ENCODE results near the gene MAB21L4.
"Not testable (repeated sequence)": the region's sequence is repeated elsewhere in the genome, so short reads cannot be mapped to it uniquely, and the experiment has no call there.

Gene MAB21L4

GRCh38 chr2:240857039-240858008 lies 38.6 kb downstream of the MAB21L4 start:
- no peak for DNase-seq (ENCODE audit: low read depth)

GRCh38 chr2:240856151-240856980 lies 39.6 kb downstream of the MAB21L4 start:
- no peak for DNase-seq (ENCODE audit: low read depth)

- DNase-seq (ENCODE audit: low read depth): no peak
Observed at GRCh38 chr2:240855670-240856069, 40.3 kb downstream of the MAB21L4 start.

GRCh38 chr2:240852671-240853314 lies 43.2 kb downstream of the MAB21L4 start:
- no peak for DNase-seq (ENCODE audit: low read depth)

GRCh38 chr2:240851078-240851991 lies 44.6 kb downstream of the MAB21L4 start:
- peak; percentile 73 for DNase-seq (ENCODE audit: low read depth)

DNA sequence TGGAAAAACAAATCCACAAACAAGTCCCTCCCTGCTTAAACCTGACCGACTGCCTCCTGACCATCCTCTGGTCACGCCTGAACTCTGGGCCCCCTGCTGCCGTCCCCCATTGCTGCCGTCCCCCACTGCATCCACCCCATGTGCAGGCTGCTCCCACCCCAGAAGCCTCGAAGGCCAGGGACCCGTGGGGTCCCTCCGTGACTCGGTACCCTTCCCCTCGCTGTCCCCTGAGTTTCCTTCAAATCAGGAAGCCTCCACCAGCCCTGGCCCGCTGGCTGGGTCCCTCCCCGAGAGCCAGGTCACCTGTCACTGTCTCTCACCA lies 45.2 kb downstream of the MAB21L4 start:
- no peak for DNase-seq (ENCODE audit: low read depth)

DNA sequence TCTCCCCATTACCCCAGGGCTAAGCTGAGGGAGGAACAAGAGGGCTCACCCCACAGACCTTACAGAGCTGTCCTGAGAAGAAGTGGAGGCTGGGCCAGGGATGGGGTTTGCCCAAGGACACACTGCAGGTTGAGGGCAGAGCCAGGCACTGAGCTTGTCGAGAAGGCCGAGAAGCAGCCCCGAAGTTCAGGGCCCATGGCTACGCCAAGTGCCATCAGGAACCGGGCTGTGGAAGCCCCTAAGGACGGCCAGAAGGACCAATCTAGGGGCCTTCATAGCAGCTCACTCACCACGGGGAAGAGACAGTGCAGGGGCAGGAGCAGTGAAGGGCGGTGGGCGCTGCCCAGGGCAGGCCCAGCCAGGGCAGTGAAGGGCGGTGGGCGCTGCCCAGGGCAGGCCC lies 45.9 kb downstream of the MAB21L4 start:
- no peak for DNase-seq (ENCODE audit: low read depth)

- DNase-seq (ENCODE audit: low read depth): no peak
Observed at GRCh38 chr2:240848900-240849680, 46.9 kb downstream of the MAB21L4 start.

DNA sequence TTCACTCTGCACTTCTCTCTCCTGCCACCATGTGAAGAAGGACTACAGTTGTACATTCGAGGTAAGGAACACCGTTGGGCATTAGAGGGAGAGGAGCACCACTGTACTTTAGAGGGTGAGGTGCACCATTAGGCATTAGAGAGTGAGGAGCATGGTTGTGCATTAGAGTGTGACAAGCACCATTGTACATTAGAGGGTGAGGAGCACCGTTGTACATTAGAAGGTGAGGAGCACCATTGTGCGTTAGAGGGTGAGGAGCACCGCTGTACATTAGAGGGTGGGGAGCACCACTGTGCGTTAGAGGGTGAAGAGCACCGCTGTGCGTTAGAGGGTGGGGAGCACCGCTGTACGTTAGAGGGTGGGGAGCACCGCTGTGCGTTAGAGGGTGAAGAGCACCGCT lies 48.1 kb downstream of the MAB21L4 start:
- DNase-seq (ENCODE audit: low read depth): no peak

DNA sequence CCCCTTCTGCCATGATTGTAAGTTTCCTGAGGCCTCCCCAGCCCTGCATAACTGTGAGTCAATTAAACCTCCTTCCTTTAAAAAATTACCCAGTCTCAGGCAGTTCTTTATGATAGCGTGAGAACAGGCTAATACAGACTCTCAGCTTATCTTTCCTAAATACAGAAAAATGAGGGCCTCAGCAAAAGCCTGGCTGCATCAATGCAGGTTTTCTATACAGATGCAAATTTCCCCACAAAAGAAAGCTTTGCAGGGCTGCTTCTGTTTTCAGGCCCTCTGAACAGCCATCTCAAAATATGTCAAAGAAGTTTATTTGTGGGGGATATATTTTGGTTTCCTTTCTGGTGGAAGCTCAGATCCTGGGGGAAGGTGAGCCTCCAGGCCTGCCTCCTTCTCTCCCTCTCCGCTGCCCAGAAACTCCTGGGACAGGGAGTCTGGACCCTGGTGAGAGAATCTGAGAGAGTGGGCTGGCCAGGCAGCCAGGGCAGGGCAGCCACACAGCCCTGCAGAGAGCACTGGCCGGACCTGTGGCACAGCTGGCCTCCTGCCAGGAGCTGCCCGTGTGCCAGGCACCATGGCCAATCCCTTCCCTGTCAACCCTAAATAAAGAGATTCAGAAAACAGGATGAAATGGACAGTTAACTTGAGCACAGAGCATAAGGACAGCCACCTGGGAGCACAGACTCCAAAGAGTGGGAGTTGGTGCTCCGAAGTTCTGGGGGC lies 48.9 kb downstream of the MAB21L4 start:
- DNase-seq (ENCODE audit: low read depth): no peak

DNA sequence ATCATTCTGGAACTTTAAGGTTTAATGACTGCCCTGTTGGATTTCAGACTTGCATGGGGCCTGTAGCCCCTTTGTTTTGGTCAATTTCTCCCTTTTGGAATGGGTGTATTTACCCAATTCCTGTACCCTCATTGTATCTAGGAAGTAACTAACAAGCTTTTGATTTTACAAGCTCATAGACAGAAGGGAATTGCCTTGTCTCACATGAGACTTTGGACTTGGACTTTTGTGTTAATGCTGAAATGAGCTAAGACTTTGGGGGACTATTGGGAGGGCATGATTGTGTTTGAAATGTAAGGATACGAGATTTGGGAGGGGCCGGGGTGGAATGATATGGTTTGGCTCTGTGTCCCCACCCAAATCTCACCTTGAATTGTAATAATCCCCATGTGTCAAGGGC lies 49.6 kb downstream of the MAB21L4 start:
- DNase-seq (ENCODE audit: low read depth): not testable (repeated sequence)

DNA sequence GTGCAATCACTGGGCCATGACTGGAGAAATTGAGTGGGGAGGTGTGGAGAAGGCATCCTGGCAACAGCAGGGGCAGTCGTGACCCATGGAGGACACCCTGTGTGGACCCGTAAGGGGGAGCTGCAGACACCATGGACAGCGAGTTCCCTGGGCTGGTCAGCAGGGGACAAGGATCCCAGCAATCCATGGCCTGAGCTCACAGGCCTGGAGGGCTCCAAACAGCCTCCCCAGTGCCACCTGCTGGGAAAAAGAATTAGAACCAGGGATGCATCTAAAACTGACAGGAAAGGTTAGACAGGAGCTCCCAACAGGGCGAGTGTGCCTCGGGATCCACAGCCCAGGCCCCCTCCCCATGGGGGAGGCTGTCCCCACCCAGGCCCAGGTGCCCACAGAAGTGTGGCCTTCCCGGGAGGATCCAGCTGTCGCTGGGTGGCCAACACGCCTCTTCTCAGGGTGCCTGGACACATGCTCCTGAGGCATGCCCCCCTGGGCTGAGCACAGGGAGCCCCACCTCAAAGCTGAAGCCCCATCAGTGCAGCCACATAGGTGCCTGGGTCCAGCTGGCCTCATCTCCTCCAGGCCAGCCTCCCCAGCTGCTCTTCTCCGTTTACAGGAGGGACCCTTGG lies 55.4 kb downstream of the MAB21L4 start:
- DNase-seq (ENCODE audit: low read depth): no peak

DNA sequence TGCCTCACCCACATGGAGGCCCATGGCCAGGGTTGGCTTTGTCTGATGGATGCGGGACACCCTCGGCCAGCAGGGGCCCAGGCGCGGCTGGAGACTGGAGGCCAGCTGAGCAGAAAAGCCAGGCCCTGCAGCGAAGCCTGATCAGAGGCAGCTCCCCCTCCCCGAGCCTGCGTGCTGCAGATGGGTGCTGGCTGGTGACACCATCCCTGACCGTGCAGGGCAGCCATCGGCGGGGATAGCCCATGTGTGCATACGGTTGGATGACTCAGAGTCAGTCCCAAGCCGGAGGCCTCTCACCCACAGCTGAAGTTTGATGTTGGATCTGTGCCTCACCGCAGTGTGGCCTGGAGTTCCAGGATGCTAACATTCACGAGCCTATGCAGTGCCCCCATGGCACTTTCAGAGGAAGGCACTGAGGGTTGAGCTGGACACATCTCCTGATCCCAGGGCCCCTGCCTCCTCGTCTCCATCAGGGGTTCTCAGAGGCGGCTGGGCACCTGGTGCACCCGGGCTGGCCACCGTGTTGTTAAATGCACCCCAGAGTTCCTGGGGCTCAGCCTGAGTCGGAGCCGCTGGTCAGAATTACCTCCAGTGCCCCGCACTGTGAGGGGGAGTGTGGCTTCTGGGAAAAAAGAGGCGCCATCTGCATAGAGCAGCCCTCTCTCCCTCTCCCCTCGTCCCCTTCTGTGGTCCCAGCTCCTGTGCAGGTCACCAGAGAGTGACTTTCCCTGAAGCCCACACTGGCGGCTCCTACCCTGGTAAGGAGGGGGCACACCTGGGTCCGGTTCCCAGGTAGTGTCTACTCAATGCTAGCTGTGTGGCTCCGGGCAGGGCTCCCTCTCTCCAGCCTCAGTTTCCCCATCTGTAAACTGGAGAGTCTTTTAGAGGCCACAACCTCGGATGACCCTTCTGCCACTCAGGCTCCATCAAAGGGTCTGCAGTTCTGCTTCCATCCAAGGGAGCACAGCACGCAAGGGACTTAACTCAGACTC lies 56.5 kb downstream of the MAB21L4 start:
- DNase-seq (ENCODE audit: low read depth): no peak

- no peak for DNase-seq (ENCODE audit: low read depth)
Observed at GRCh38 chr2:240837621-240838020, 58.3 kb downstream of the MAB21L4 start.

DNA sequence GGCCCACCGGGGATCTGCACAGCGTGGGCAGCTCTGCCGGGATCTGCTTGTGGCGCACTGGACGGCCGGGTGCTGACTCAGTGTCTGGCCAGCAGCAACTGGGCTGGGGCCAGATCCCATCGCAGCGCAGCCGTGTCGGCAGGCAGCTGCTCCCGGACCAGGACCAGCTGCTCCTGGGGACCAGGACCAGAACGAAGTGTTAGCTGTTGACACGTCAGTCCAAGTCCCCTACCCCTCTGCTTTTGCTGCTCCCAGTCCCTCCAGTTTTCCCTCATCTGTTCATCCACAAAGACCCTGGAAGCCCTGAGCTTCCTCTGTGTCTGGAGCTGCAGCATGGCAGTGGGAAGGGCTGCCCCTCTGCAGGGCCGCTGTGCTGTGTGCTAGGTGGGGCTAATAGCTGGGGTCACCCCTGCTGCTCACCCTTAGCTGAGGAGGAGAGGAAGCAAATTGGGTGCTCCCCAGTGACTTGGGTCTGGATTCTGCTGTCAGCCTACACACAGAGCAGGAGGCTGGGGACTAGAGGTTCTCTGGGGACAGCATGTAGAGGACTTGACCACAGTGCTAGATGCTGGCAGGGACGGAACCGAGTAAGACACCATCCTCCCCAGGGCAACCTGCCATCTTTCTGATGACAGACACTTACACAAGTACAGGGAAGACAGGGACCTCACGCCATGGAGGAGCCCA lies 59.0 kb downstream of the MAB21L4 start:
- no peak for DNase-seq (ENCODE audit: low read depth)

Data from stimulated activated CD8-positive, alpha-beta memory T cell treated with anti-CD3 and anti-CD28 coated beads, Interleukin-15, amount 100 ng/mL, for 24 hours (primary cell).